Hippocampal formation (tissue), 2 donors: ENCODE data around the gene EXOC6.
"Not testable (repeated sequence)": the region's sequence is repeated elsewhere in the genome, so short reads cannot be mapped to it uniquely, and the experiment has no call there.

ENCODE experiments used
- DNase-seq, 2 donors: peaks; one replicate each; lab custom pipeline; 2025; lab: John Stamatoyannopoulos, UW

EXOC6 gene

GRCh38 chr10:93079663-93080349 lies 231.5 kb downstream of the EXOC6 start:
- DNase-seq = no peak

- peak in 1 of 2 donors; percentile 19 for DNase-seq
These were observed 232.2 kb downstream of the EXOC6 start for GRCh38 chr10:93080350-93081046.

- DNase-seq = no peak
These were observed 233.0 kb downstream of the EXOC6 start for GRCh38 chr10:93081318-93081717.

- no peak for DNase-seq
These were observed 233.5 kb downstream of the EXOC6 start for GRCh38 chr10:93081834-93082233.

GRCh38 chr10:93083743-93084539 lies 235.6 kb downstream of the EXOC6 start:
- DNase-seq = no peak

- DNase-seq = no peak
These were observed 237.0 kb downstream of the EXOC6 start for GRCh38 chr10:93085272-93085859.

- DNase-seq = no peak
These were observed 238.0 kb downstream of the EXOC6 start for GRCh38 chr10:93086289-93086688.

- DNase-seq = no peak
These were observed 239.5 kb downstream of the EXOC6 start for GRCh38 chr10:93087846-93088245.

GRCh38 chr10:93088466-93088865 lies 240.1 kb downstream of the EXOC6 start:
- no peak for DNase-seq

GRCh38 chr10:93090619-93091018 lies 242.3 kb downstream of the EXOC6 start:
- no peak for DNase-seq

GRCh38 chr10:93091960-93092359 lies 243.6 kb downstream of the EXOC6 start:
- no peak for DNase-seq

- DNase-seq = no peak
These were observed 246.9 kb downstream of the EXOC6 start for GRCh38 chr10:93095225-93095624.

GRCh38 chr10:93096901-93097300 lies 248.6 kb downstream of the EXOC6 start:
- no peak for DNase-seq

GRCh38 chr10:93097386-93097785 lies 249.1 kb downstream of the EXOC6 start:
- DNase-seq = no peak

GRCh38 chr10:93098816-93099215 lies 250.5 kb downstream of the EXOC6 start:
- no peak for DNase-seq

GRCh38 chr10:93099670-93100069 lies 251.3 kb downstream of the EXOC6 start:
- no peak for DNase-seq

- not testable (repeated sequence) for DNase-seq
These were observed 252.8 kb downstream of the EXOC6 start for GRCh38 chr10:93101148-93101547.

GRCh38 chr10:93103953-93104352 lies 255.6 kb downstream of the EXOC6 start:
- DNase-seq = no peak

GRCh38 chr10:93106631-93107072 lies 258.3 kb downstream of the EXOC6 start:
- no peak for DNase-seq
